ENCODE measurements around the gene TMEM196.
"Not testable (repeated sequence)": the region's sequence is repeated elsewhere in the genome, so short reads cannot be mapped to it uniquely, and the experiment has no call there.

Gene TMEM196

DNA sequence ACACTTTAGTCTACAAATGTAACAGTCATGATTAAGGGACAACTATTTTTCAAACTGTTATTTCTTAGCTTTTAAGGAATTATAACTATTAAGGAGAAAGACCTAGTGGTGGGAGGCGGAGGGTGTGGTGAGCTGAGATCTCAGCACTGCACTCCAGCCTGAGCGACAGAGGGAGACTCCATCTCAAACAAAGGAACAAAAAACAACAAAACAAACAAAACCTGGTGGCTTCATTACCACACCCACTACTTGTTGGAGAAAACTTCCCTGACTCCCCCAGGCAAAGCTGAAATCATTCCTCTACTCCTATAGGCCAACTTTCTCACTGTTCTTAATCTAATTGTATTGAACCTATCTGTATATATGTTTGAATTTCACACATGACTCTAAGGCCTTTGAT is 67.8 kb downstream of the TMEM196 start:
- no peak for DNase-seq

DNA sequence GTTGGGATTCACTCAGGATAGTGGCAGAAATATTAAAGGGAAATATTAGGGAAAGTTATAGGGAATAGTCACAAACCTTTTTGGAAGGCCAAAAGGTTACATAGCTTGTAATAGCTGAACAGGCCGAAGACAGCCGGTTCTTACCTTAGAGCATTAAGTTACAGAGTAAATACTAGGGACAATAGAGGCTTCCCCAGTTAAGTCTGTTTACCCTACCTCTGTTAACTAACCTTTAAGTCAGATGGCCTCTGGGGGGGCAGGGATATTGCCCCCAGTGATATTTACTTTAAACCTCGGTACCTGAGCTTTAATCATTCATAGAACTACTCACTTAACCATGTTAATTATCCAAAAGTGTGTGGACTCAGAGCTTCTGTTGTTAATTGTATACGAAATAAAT is 71.9 kb downstream of the TMEM196 start:
- no peak for DNase-seq

DNA sequence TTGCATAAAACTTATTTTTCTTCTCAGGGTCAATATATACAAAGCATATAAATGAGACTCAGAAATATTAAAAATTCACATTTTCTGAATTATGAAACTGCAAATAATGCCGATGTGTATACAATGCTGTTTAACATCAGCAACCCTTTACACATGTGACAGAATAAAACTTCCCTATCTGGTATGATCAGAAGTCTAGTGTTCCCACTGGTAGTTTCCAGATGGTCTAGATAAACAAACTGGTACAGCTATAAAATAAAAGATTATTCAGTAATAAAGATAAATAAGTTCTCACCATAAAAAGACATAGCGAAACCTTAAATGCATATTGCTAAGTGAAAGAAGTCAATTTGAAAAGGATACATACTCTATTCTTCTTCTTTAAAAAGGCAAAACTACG is 72.5 kb downstream of the TMEM196 start:
- no peak for DNase-seq

DNA sequence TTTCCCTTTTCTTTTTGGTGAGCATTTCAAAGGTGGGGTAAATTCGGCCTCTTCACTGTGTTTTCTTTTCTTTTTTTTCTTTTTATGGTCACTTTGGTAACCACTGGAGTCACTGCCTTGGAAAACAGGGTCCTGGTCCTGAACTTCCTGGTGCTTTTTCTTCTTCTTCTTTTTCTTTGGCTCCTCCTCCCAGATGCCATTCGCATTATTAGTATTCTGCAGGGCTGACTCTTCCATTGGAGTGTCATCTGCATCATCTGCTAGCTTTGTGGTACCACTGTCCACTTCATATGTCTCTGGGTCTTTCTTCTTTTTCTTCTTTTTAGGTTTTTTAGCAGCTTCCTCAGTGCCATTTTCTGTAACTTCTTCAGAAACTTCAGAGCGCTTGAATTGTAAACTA is 75.1 kb downstream of the TMEM196 start:
- no peak for DNase-seq

DNA sequence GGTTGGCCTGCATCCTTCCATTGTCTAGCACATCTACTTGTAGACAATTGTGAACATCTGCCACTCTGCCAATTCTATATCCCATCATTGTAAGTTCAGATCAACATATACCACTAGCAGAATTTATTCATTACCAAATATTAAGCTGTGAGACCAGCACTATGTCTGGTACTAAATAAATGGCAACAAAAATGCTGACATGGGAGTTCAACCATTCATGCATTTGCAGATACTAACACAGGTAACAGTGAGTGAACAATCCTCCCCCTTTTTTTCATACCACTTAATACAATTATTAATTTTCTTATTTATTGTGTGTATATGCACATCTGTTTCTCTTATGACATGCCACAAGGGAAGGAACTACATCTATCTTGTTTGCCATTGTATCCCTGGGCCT is 76.5 kb downstream of the TMEM196 start:
- DNase-seq = no peak

DNA sequence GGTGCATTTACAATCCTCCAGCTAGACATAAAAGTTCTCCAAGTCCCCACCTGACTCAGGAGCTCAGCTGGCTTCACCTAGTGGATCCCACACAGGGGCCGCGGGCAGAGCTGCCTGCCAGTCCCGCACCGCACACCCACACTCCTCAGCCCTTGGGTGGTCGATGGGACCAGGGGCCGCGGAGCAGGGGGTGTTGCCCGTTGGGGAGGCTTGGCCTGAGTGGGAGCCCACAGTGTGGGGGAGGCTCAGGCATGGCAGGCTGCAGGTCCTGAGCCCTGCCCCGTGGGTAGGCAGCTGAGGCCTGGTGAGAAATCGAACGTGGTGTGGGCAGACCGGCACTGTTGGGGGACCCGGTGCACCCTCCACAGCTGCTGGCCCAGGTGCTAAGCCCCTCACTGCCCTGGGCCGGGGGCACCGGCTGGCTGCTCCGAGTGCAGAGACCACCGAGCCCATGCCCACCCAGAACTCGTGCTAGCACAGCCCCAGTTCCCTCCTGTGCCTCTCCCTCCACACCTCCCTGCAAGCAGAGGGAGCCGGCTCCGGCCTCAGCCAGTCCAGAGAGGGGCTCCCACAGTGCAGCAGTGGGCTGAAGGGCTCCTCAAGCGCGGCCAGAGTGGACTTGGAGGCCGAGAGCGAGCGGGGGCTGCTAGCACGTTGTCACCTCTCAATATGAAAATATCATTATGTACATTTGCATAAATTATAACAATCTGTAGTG is 81.1 kb downstream of the TMEM196 start:
- DNase-seq = no peak

DNA sequence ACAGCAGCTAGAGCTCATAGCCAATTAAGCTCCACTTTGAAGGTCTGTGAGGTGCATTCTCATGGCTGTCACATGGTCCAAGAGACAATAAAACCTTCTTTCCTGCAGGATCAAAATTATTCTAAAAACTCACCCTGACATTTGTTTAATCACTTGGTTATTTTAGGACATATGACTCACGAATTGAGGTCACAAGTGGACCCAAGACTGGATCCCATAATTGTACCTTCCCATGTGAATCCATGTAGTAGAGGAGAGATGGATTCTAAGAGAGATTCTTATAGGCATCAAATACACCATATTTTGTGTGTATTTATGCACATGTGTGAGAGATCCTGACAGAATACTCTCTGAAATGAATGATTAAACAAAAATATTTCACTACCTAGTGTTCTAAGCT is 82.7 kb downstream of the TMEM196 start:
- no peak for DNase-seq

DNA sequence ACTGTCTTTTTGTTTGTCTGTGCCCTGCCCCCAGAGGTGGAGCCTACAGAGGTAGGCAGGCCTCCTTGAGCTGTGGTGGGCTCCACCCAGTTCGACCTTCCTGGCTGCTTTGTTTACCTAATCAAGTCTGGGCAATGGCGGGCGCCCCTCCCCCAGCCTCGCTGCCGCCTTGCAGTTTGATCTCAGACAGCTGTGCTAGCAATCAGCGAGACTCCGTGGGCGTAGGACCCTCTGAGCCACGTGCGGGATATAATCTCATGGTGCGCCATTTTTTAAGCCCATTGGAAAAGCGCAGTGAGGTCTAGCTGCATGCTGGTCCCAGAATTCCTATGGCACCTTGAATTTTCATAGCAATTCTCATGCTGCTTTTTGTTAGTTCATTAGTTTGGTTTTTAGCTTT is 84.3 kb downstream of the TMEM196 start:
- DNase-seq = not testable (repeated sequence)

DNA sequence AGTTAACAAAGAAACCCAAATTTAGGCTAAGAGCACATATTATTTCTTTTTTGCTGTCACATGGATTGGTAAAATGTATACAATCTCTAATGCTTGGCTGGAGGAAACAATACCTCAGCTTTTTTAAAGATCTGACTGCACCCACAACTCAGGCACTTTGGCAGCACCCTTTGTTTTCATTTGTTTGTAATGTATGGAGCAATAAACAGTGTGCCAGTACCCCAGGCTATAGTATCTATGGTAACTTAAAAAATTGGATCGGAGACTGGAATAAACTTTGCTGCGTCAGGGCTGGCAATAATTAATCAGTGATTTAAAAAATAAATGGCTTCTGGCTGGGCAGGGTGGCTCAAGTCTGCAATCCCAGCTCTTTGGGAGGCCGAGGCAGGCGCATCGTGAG is 91.8 kb downstream of the TMEM196 start:
- no peak for DNase-seq

DNA sequence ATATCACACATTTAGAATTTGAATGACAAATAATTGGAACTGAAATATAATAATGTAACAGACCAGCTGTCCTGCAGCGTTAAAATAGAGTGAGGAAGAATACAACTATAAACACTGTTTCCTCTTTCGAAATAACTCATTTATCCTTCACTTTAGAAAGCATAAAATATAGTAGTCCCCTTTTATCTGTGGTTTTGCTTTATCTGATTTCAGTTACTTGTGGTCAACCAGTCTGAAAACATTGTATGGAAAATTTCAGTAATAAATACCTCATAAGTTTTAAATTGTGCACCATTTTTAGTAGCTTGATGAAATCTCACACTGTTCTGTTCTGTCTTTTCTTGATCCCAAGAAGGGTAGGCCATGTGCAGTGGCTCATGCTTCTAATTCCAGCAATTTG is 96.2 kb downstream of the TMEM196 start:
- no peak for DNase-seq

DNA sequence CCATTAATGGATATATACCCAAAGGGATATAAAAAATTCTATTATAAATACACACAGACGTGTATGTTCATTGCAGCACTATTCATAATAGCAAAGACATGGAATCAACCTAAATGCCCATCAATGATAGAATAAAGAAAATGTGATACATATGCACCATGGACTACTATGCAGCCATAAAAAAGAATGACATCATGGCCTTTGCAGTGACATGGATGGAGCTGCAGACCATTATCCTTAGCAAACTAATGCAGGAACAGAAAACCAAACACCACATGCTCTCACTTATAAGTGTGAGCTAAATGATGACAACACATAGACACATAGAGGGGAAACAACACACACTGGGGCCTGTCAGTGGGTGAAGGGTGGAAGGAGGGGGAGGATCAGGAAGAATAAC is 97.6 kb downstream of the TMEM196 start:
- DNase-seq = no peak

DNA sequence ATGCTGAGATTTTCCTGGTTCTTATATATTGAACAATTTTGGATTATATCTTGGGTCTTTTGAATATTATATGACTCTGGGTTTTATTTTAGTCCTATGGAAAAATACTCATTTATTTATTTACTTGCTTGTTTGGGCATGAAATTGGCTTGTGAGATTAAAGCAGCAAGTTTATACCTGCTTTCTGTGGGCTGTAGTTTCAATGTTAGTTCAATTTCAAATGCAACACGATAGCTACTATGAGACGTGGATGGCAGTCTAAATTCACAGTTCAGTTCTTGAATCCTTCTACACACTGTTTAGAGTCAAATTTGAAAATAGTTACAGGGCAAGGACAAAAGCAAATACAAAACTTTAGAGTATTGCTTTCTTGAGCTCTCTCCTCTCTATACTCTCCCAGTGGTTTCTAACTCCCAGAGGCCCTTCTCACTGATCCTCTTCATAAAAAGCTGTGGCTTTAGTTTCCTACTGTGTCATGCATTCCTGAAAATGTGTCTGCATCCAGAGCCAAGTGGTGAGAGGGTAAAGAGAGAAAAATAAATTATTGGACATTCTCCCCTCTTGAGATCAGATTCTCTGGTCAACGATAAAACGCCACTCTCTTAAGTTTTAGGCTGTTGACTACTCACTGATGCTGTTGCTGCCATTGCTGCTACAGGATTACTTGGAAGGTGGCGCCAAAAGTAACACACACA is 99.0 kb downstream of the TMEM196 start:
- DNase-seq = no peak

DNA sequence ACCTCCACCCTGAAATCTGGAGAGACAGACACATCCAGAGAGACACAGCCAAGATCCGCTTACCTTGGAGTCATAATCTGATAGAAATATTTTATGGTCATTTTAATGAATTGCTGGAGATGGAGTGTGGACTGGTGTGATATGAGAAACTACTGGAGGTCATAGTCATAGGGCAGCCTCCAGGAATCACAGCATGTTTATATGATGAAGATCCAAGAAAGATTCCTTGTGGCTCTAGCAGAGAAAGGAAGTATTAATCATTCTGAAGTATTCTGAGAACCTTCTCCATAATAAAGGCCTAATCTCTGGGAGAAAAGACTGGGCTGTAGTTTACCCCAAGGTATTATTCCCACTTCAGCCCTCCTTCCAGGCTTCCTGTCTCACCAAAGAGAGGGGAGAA is 102.6 kb downstream of the TMEM196 start:
- no peak for DNase-seq
